NCI-H2227 (cell line): ENCODE data around the gene QPCT.
"Not testable (repeated sequence)": the region's sequence is repeated elsewhere in the genome, so short reads cannot be mapped to it uniquely, and the experiment has no call there.

Experiments used
- DNase-seq: peaks from one replicate; lab custom pipeline; 2025; ENCODE audit not compliant: unreplicated experiment; lab: John Stamatoyannopoulos, UW

Gene QPCT

GRCh38 chr2:37389989-37390765 is 45.7 kb downstream of the QPCT start:
- no peak for DNase-seq

- DNase-seq: no peak
These were observed 46.3 kb downstream of the QPCT start for GRCh38 chr2:37390777-37391176.

- no peak for DNase-seq
These were observed 47.3 kb downstream of the QPCT start for GRCh38 chr2:37391711-37392110.

GRCh38 chr2:37392428-37392827 is 48.0 kb downstream of the QPCT start:
- DNase-seq: no peak

- no peak for DNase-seq
These were observed 49.8 kb downstream of the QPCT start for GRCh38 chr2:37394263-37394662.

- no peak for DNase-seq
These were observed 50.5 kb downstream of the QPCT start for GRCh38 chr2:37394796-37395555.

GRCh38 chr2:37396890-37397565 is 52.6 kb downstream of the QPCT start:
- DNase-seq: no peak

GRCh38 chr2:37398990-37399389 is 54.6 kb downstream of the QPCT start:
- DNase-seq: no peak

GRCh38 chr2:37400041-37400440 is 55.6 kb downstream of the QPCT start:
- DNase-seq: no peak

GRCh38 chr2:37402636-37403035 is 58.2 kb downstream of the QPCT start:
- no peak for DNase-seq

- no peak for DNase-seq
These were observed 61.4 kb downstream of the QPCT start for GRCh38 chr2:37405781-37406180.

- no peak for DNase-seq
These were observed 67.8 kb downstream of the QPCT start for GRCh38 chr2:37412231-37412630.

- not testable (repeated sequence) for DNase-seq
These were observed 69.6 kb downstream of the QPCT start for GRCh38 chr2:37413911-37414469.

- peak; percentile 59 for DNase-seq
These were observed 70.1 kb downstream of the QPCT start for GRCh38 chr2:37414470-37414949.

GRCh38 chr2:37415128-37415820 is 70.8 kb downstream of the QPCT start:
- DNase-seq: no peak

GRCh38 chr2:37417321-37417720 is 72.9 kb downstream of the QPCT start:
- no peak for DNase-seq

- no peak for DNase-seq
These were observed 74.5 kb downstream of the QPCT start for GRCh38 chr2:37418956-37419355.

- DNase-seq: no peak
These were observed 77.3 kb downstream of the QPCT start for GRCh38 chr2:37421686-37422085.

GRCh38 chr2:37422816-37423215 is 78.4 kb downstream of the QPCT start:
- DNase-seq: no peak
